SK-N-SH treated with all-trans-retinoic acid at 6 μM for 48 hours (cell line): ENCODE measurements around the gene LARP4.

Experiments used
- ARNTL ChIP-seq: fragments of 450-650 bp; formaldehyde crosslinking; IDR thresholded peaks from 2 replicates; pipeline ENCODE4 v1.5.0; 2020; ENCODE audit warnings: low read depth, mild to moderate bottlenecking, moderate library complexity, borderline replicate concordance
- CSDC2 ChIP-seq: fragments of 250-450 bp; sonication (Bioruptor Pico); IDR thresholded peaks from 2 replicates; pipeline ENCODE4 v1.5.0; 2020; ENCODE audit warnings: mild to moderate bottlenecking, moderate library complexity
- ISL1 ChIP-seq: fragments of 250-450 bp; sonication (Bioruptor Pico); IDR thresholded peaks from 2 replicates; pipeline ENCODE4 v2.1.2; 2022; ENCODE audit warnings: mild to moderate bottlenecking, moderate library complexity
- OSR1 ChIP-seq: fragments of 250-450 bp; sonication (Bioruptor Pico); IDR thresholded peaks from 2 replicates; pipeline ENCODE4 v1.8.0; 2022; ENCODE audit warnings: moderate library complexity, mild to moderate bottlenecking, inconsistent platforms
- PPARA ChIP-seq: fragments of 250-450 bp; sonication (Bioruptor Pico); IDR thresholded peaks from 2 replicates; pipeline ENCODE4 v1.5.0; 2020; ENCODE audit warnings: mild to moderate bottlenecking, borderline replicate concordance
- SNAI2 ChIP-seq: fragments of 250-450 bp; sonication (Bioruptor Pico); IDR thresholded peaks from 2 replicates; pipeline ENCODE4 v1.5.0; 2020; ENCODE audit warnings: mild to moderate bottlenecking, moderate library complexity
- TCF4 ChIP-seq: fragments of 250-450 bp; sonication (Bioruptor Pico); IDR thresholded peaks from 2 replicates; pipeline ENCODE4 v1.8.0; 2021; ENCODE audit warnings: mild to moderate bottlenecking, moderate library complexity, borderline replicate concordance
- ZFP3 ChIP-seq: fragments of 250-450 bp; sonication (Bioruptor Pico); IDR thresholded peaks from 2 replicates; pipeline ENCODE4 v1.5.0; 2020; ENCODE audit warnings: mild to moderate bottlenecking, moderate library complexity
- ZFP30 ChIP-seq: fragments of 450-650 bp; formaldehyde crosslinking; IDR thresholded peaks from 2 replicates; pipeline ENCODE4 v1.5.0; 2022; ENCODE audit warnings: mild to moderate bottlenecking, moderate library complexity
- TF ChIP-seq, protein P1 (sequence below): fragments of 250-450 bp; sonication (Bioruptor Pico); IDR thresholded peaks from 2 replicates; pipeline ENCODE4 v1.8.0; 2020; ENCODE audit warnings: mild to moderate bottlenecking, moderate library complexity, borderline replicate concordance
- TF ChIP-seq, protein P2 (sequence below): fragments of 250-450 bp; sonication (Bioruptor Pico); IDR thresholded peaks from 2 replicates; pipeline ENCODE4 v1.5.1; 2021; ENCODE audit warnings: mild to moderate bottlenecking, moderate library complexity

DNA sequence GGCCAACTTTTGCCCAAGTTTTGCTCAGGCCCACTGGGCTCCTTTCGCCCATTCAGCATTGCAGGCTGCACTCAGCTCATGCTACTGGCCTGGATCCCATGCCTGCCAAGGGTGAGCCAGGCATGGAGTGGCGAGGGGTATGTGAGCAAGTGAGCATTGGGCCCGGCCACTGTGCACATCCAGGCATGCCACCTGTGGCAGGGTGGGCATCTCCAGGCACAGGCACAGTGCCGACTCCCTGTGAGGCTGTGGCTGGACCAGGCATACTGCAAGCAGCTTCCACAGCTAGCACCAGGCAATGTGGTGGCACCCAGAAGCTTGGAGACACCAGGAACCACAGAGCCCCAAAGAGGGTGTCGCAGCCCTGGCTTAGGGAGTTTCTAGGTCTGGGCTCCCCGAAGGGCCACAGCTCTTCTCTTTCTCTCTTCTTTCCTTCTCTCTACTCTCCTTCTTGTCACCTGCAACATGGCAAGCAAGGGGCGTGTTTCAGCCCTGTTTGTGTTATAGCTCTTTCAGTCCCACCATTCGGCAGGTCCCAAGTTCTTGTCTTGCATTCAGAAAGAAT, 19.8 kb upstream of the LARP4 start:
- TF ChIP-seq, protein P1, sequence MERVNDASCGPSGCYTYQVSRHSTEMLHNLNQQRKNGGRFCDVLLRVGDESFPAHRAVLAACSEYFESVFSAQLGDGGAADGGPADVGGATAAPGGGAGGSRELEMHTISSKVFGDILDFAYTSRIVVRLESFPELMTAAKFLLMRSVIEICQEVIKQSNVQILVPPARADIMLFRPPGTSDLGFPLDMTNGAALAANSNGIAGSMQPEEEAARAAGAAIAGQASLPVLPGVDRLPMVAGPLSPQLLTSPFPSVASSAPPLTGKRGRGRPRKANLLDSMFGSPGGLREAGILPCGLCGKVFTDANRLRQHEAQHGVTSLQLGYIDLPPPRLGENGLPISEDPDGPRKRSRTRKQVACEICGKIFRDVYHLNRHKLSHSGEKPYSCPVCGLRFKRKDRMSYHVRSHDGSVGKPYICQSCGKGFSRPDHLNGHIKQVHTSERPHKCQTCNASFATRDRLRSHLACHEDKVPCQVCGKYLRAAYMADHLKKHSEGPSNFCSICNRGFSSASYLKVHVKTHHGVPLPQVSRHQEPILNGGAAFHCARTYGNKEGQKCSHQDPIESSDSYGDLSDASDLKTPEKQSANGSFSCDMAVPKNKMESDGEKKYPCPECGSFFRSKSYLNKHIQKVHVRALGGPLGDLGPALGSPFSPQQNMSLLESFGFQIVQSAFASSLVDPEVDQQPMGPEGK: no peak
- no peak for TF ChIP-seq CSDC2 (CRISPR knock-in tag)
- TF ChIP-seq ZFP3 (CRISPR knock-in tag): no peak
- TF ChIP-seq, protein P2, sequence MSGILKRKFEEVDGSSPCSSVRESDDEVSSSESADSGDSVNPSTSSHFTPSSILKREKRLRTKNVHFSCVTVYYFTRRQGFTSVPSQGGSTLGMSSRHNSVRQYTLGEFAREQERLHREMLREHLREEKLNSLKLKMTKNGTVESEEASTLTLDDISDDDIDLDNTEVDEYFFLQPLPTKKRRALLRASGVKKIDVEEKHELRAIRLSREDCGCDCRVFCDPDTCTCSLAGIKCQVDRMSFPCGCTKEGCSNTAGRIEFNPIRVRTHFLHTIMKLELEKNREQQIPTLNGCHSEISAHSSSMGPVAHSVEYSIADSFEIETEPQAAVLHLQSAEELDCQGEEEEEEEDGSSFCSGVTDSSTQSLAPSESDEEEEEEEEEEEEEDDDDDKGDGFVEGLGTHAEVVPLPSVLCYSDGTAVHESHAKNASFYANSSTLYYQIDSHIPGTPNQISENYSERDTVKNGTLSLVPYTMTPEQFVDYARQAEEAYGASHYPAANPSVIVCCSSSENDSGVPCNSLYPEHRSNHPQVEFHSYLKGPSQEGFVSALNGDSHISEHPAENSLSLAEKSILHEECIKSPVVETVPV (CRISPR knock-in tag): no peak
- TF ChIP-seq ZFP30 (CRISPR knock-in tag): no peak
- TF ChIP-seq OSR1 (CRISPR knock-in tag): no peak
- no peak for TF ChIP-seq SNAI2 (CRISPR knock-in tag)
- TF ChIP-seq PPARA (CRISPR knock-in tag): no peak
- TF ChIP-seq TCF4: no peak
- no peak for TF ChIP-seq ISL1 (CRISPR knock-in tag)
- TF ChIP-seq ARNTL (CRISPR knock-in tag): no peak
